Measurements from ENCODE around the gene NBDY. TPM values are rescaled to one million over a fixed set of nuclear protein-coding genes. Genes with fewer than 3 reads are reported as not detected.

NBDY gene
- total RNA-seq, 1 experiment from 2014 or later: 53.1 TPM

GRCh38 chrX:56800307-56800706 lies 71.3 kb downstream of the NBDY start:
- CTCF ChIA-PET: no interaction called here
- no peaks in the 10 kb centered on the region for H3K27me3 ChIP-seq (replicated peaks; ENCODE audit: insufficient read depth, low read depth, low read length, poor library complexity)
- intact Hi-C loops (cut with micrococcal nuclease; ENCODE audit: unreplicated experiment): loop anchor here (10.0 kb wide), 4 partner anchors 654 to 1224 kb away; no protein-coding TSS in a partner anchor
- no peaks in the 10 kb centered on the region for H3K36me3 ChIP-seq (ENCODE audit: insufficient read depth, low read length, poor library complexity, severe bottlenecking)
- no peak for TF ChIP-seq EZH2 (IDR thresholded peaks at IDR 0.05; ENCODE audit: borderline replicate concordance, low read depth, low read length, poor library complexity, severe bottlenecking)
- TF ChIP-seq CTCF (conservative IDR thresholded peaks at IDR 0.05; ENCODE audit: low read depth, low read length): no peak
- no TSS peak for BruUV-seq (replicated peaks)
- POLR2A ChIA-PET (ENCODE audit: low non-redundant PET): no interaction called here
- DNase-seq (ENCODE audit: low spot score): no peak
- no peaks in the 10 kb centered on the region for H3K4me1 ChIP-seq (ENCODE audit: insufficient read depth, low read length, poor library complexity, severe bottlenecking)
- H3K4me3 ChIP-seq (ENCODE audit: low read depth, low read length, poor library complexity, severe bottlenecking): no peak overlapping the region
- no peak overlapping the region for H3K27ac ChIP-seq (ENCODE audit: low read depth, low read length, poor library complexity, severe bottlenecking)
- no peaks in the 10 kb centered on the region for H3K9me3 ChIP-seq (ENCODE audit: low read depth, low read length, poor library complexity, severe bottlenecking)

GRCh38 chrX:56800801-56801200 lies 71.8 kb downstream of the NBDY start:
- TF ChIP-seq CTCF (conservative IDR thresholded peaks at IDR 0.05; ENCODE audit: low read depth, low read length) (no peak), EZH2 (IDR thresholded peaks at IDR 0.05; ENCODE audit: borderline replicate concordance, low read depth, low read length, poor library complexity, severe bottlenecking) (no peak)
- intact Hi-C loops (cut with micrococcal nuclease; ENCODE audit: unreplicated experiment): loop anchor here (10.0 kb wide), 4 partner anchors 654 to 1224 kb away; no protein-coding TSS in a partner anchor
- BruUV-seq (replicated peaks): no TSS peak
- Histone ChIP-seq H3K4me1 (ENCODE audit: insufficient read depth, low read length, poor library complexity, severe bottlenecking) (no peaks in the 10 kb centered on the region), H3K36me3 (ENCODE audit: insufficient read depth, low read length, poor library complexity, severe bottlenecking) (no peaks in the 10 kb centered on the region), H3K4me3 (ENCODE audit: low read depth, low read length, poor library complexity, severe bottlenecking) (no peak overlapping the region), H3K27me3 (replicated peaks; ENCODE audit: insufficient read depth, low read depth, low read length, poor library complexity) (no peaks in the 10 kb centered on the region), H3K9me3 (ENCODE audit: low read depth, low read length, poor library complexity, severe bottlenecking) (no peaks in the 10 kb centered on the region), H3K27ac (ENCODE audit: low read depth, low read length, poor library complexity, severe bottlenecking) (no peak overlapping the region)
- ChIA-PET CTCF (no interaction called here), POLR2A (ENCODE audit: low non-redundant PET) (no interaction called here)
- peak; percentile 40 for DNase-seq (ENCODE audit: low spot score)

- Histone ChIP-seq H3K36me3 (ENCODE audit: insufficient read depth, low read length, poor library complexity, severe bottlenecking) (no peaks in the 10 kb centered on the region), H3K27ac (ENCODE audit: low read depth, low read length, poor library complexity, severe bottlenecking) (no peak overlapping the region), H3K4me3 (ENCODE audit: low read depth, low read length, poor library complexity, severe bottlenecking) (no peak overlapping the region), H3K4me1 (ENCODE audit: insufficient read depth, low read length, poor library complexity, severe bottlenecking) (no peaks in the 10 kb centered on the region), H3K9me3 (ENCODE audit: low read depth, low read length, poor library complexity, severe bottlenecking) (no peaks in the 10 kb centered on the region), H3K27me3 (replicated peaks; ENCODE audit: insufficient read depth, low read depth, low read length, poor library complexity) (no peaks in the 10 kb centered on the region)
- POLR2A ChIA-PET (ENCODE audit: low non-redundant PET): no interaction called here
- TF ChIP-seq CTCF (conservative IDR thresholded peaks at IDR 0.05; ENCODE audit: low read depth, low read length) (no peak), EZH2 (IDR thresholded peaks at IDR 0.05; ENCODE audit: borderline replicate concordance, low read depth, low read length, poor library complexity, severe bottlenecking) (no peak)
- CTCF ChIA-PET: interaction anchor here (1.5 kb wide), 1 partner anchor 176 kb away, joined by 4 read pairs; no protein-coding TSS in a partner anchor
- intact Hi-C loops (cut with micrococcal nuclease; ENCODE audit: unreplicated experiment): loop anchor here (10.0 kb wide), 4 partner anchors 652 to 1222 kb away; no protein-coding TSS in a partner anchor
- DNase-seq (ENCODE audit: low spot score): no peak
- no TSS peak for BruUV-seq (replicated peaks)
Measured at GRCh38 chrX:56802428-56802827, 73.4 kb downstream of the NBDY start.

Measured in A673 (cell line).